HG02610 (cell line): ENCODE data around the gene TSC22D4.
A peak's percentile ranks its signal among the peaks of the same experiment; 100 is the strongest.

Experiments
- ATAC-seq: cut with Tn5 transposase; IDR thresholded peaks from one replicate; pipeline ENCODE4 v1.9.1; 2021; ENCODE audit warnings: mild to moderate bottlenecking, moderate library complexity; ENCODE audit not compliant: unreplicated experiment

Gene TSC22D4

GRCh38 chr7:100493476-100494264 lies 14.7 kb upstream of the TSC22D4 start:
- ATAC-seq: no peak

GRCh38 chr7:100492738-100493475 lies 13.9 kb upstream of the TSC22D4 start:
- no peak for ATAC-seq

- ATAC-seq: no peak
These were observed 12.2 kb upstream of the TSC22D4 start for GRCh38 chr7:100491192-100491578.

GRCh38 chr7:100490483-100491191 lies 11.6 kb upstream of the TSC22D4 start:
- ATAC-seq: no peak

GRCh38 chr7:100489824-100490223 lies 10.8 kb upstream of the TSC22D4 start:
- no peak for ATAC-seq

GRCh38 chr7:100489121-100489520 lies 10.1 kb upstream of the TSC22D4 start:
- ATAC-seq: no peak

- no peak for ATAC-seq
These were observed 9.5 kb upstream of the TSC22D4 start for GRCh38 chr7:100488333-100489095.

- ATAC-seq: no peak
These were observed 7.9 kb upstream of the TSC22D4 start for GRCh38 chr7:100486753-100487446.

GRCh38 chr7:100486111-100486636 lies 7.2 kb upstream of the TSC22D4 start:
- no peak for ATAC-seq

GRCh38 chr7:100485471-100485876 lies 6.5 kb upstream of the TSC22D4 start:
- no peak for ATAC-seq

GRCh38 chr7:100484673-100485045 lies 5.6 kb upstream of the TSC22D4 start:
- no peak for ATAC-seq

GRCh38 chr7:100483722-100484672 lies 5.0 kb upstream of the TSC22D4 start, which contains the start of gene NYAP1:
Gene NYAP1, plus strand, starts transcription at chr7:100483927. Its CDS starts 1,385 bp downstream, at chr7:100485312.
- peak; percentile 23 for ATAC-seq

- ATAC-seq: peak; percentile 51
These were observed 4.2 kb upstream of the TSC22D4 start for GRCh38 chr7:100483090-100483721.

- no peak for ATAC-seq
These were observed 3.7 kb upstream of the TSC22D4 start for GRCh38 chr7:100482728-100483089.

GRCh38 chr7:100481466-100481865 lies 2.5 kb upstream of the TSC22D4 start:
- no peak for ATAC-seq

GRCh38 chr7:100477871-100478267 lies 1.1 kb downstream of the TSC22D4 start:
- no peak for ATAC-seq

GRCh38 chr7:100476903-100477870 lies 1.8 kb downstream of the TSC22D4 start:
- no peak for ATAC-seq
